ENCODE results near the gene PRKAG3.

PRKAG3 gene

GRCh38 chr2:218831378-218831990 is at the start of gene PRKAG3:
Gene PRKAG3 (minus strand): TSS chr2:218831803.
- no peak for DNase-seq

DNA sequence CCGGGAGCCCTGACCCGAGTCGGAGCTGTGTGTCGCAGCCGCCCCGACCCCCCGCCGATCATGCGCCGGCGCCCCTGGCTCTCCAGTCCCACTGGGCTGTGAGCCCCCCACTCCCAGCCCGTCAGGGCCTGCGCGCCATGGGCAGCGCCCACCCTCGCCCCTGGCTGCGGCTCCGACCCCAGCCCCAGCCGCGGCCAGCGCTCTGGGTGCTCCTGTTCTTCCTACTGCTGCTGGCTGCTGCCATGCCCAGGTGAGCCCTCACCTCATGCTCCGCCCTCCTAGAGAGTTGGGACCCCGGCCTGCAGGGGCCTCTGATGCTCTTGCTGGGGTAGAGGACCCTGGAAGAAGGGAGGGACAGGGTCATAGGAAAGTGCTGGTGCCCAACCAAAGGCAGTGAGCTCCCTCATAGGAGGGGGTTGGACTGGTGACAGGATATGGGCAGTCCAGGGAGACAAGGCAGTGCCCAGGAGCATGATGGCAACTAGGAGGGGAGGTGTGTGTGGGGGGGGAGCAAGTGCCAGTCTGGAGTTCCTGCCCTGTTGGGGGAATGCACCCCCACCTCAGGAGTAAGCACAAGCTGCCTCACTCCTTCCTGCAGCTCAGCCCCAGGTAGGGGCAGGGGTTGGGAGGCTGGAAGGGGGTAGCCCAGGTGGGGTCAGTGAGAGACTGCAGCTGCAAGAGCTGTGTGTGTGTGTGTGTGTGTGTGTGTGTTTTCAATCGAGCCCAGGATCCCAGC is 49.4 kb upstream of the PRKAG3 start:
- DNase-seq = no peak

DNA sequence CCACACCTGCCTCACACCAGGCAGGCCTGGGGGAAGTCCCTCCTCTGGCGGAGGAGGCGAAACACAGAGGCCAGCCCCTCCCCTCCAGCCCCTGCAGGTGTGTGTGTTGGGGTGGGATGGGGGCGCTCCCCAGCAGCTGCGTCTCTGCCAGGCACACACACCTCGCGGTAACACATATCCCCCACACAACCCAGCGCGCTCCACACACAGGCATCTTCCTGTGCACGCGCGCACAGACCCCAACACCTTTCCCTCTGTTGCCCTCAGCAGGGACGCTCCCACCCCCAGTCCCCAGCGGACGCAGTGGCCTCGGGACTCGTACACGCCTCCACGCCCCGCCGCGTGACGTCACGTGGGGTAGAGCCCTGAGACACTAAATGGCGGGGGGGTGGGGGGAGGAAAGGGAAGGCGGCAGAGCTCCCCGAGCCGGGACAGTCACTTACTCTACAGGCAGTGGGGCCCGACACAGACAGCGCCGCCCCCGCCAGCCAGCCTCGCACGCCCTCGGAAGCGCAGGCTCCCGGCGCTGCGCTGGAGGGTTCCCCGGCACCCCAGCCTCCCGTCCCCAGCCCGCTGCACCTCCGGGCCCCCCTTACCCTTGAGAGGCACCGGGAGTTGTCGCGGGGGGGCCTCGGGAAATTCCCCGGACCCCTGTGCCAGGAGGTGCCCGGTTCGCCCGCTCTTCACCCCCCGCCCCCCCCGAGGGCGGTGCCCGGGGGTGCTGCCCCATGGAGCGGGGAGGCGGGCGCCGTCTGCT is 48.7 kb upstream of the PRKAG3 start, which contains the start of gene WNT10A:
TSS of gene WNT10A (plus strand) at position 751 of the 757 bp plus-strand sequence. CDS start 144 bp downstream, outside the sequence.
- no peak for DNase-seq

- DNase-seq = no peak
Observed at GRCh38 chr2:218879776-218880101, 48.1 kb upstream of the PRKAG3 start.

DNA sequence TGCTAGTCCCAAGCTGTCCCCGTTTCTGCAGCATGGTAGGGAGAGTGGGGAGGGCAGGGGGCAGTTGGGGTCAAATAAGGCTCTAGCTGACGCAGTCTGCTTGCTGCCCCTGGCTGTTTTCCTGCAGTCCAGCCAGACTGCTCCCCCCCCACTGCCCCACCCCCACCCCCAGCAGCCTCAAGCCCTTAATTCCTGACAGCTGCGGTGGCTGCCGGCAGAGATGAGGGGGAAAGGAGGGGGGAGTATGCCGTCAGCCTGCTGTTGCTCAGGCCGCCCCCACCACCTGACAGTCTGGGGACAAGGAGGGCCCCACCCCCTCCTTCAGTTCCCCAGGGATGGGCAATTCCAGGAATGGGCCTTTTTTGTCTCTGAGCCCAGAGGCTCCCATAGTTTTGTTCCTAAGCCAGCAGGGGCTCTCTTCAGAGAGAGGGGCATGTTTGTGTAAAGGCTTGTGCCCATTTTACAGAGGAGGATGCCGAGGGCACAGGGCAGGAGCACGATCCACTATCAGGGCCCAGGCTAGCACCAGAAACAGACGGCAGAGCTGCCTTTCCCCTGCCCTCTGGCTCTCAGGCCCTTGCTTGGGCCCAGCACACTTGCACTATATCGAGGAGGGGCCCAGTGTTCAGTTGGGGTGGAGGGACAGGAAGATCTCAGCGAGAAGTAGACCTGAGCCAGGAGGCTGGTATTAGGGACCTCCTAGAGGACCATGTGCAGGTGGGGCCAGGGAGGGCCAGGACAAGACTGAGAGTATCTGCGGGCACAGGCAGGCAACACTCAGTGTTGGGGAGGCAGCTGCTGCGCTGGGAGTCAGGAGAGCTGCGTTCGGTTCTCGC is 47.5 kb upstream of the PRKAG3 start:
- DNase-seq = no peak

- no peak for DNase-seq
Observed at GRCh38 chr2:218878486-218878885, 46.9 kb upstream of the PRKAG3 start.

GRCh38 chr2:218877891-218878290 is 46.3 kb upstream of the PRKAG3 start:
- DNase-seq = no peak

- no peak for DNase-seq
Observed at GRCh38 chr2:218877331-218877730, 45.7 kb upstream of the PRKAG3 start.

GRCh38 chr2:218876562-218877219 is 45.1 kb upstream of the PRKAG3 start:
- DNase-seq = no peak

- no peak for DNase-seq
Observed at GRCh38 chr2:218875692-218876246, 44.2 kb upstream of the PRKAG3 start.

- no peak for DNase-seq
Observed at GRCh38 chr2:218873359-218874194, 42.0 kb upstream of the PRKAG3 start.

DNA sequence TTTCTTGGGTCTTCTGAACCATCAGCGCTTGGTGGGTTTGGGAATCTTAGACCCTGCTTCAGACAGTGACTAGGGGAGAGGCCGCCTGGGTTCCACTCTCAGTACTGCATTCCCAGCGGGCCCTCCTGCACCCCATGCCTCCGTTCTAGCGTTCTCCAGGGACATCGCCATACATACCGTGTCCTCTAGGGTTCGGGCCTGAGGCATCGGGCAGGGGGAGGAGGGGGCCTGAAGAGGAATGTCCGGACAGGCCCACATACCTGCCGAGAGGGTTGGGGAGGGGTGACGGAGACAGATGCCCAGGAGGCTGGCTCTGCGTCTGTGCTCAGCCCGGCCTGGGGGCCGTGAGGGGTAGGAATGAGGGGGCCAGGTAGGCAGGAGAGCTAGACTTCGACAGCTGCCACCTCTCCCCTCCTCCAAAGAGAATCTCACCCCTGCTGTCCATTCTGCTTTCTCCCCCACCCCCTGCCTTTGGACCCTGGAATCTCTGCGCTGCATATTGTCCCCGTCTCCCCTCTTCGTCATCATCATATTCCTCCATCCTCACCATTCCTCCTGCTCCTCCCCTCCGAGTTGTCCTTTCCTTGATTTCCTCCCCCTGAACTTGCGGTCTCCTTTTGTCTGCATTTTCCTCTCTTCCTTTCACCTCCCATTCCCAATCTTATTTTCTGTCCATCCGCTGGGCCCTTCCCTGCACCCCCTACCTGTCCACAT is 41.2 kb upstream of the PRKAG3 start:
- no peak for DNase-seq

DNA sequence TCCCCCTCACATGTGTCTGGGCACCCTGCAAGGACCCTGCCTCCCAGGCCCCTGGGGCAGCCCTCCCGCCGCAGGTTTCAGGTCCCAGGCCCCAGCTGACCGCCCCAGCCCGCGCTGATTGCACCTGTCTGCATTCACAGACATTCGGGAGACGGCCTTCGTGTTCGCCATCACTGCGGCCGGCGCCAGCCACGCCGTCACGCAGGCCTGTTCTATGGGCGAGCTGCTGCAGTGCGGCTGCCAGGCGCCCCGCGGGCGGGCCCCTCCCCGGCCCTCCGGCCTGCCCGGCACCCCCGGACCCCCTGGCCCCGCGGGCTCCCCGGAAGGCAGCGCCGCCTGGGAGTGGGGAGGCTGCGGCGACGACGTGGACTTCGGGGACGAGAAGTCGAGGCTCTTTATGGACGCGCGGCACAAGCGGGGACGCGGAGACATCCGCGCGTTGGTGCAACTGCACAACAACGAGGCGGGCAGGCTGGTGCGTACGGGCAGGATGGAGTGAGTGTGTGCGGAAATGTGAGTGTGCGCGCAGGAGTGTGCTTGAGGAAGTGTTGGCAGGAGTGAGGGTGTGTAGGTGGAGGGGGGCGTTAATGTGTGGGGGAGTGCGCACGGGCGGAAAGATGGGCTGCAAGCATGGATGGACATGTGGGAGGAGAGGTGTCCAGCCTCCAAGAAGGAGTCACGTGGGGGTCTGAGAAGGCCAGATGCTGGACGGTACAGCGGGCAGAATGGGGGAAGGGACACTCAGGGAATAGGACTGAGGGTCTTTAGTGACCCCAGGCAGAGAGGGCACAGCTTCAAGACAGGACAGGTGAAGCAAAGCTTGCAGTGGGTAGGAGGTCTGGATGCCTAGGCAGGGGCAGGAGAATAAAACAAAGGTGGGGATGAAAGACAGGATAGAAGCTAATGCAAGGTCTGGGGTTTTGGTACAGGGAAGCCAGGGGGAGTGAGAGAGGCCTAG is 40.0 kb upstream of the PRKAG3 start:
- DNase-seq = no peak

GRCh38 chr2:218870984-218871344 is 39.4 kb upstream of the PRKAG3 start:
- no peak for DNase-seq

- DNase-seq = no peak
Observed at GRCh38 chr2:218869064-218869463, 37.5 kb upstream of the PRKAG3 start.

DNA sequence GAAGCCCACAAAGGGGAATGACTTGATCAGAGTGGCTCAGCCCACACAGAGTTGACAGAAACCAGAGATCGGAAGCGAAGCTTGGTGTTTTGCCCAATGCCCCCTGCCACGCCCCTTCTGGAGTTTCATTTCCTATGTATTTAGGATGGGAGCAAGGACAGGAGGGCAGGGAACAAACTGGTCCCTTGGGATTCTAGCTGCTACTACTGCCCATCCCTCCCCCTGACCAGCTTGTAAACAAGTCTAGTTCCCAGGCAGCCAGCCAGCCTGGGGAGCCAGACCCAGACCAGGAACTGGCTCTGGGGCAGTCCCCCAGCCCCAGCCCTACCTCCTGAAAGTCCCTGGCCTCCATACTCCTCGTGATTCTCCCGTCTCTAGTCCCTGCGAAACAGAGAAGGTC is 36.3 kb upstream of the PRKAG3 start:
- DNase-seq = no peak

- DNase-seq = no peak
Observed at GRCh38 chr2:218865999-218866398, 34.4 kb upstream of the PRKAG3 start.

DNA sequence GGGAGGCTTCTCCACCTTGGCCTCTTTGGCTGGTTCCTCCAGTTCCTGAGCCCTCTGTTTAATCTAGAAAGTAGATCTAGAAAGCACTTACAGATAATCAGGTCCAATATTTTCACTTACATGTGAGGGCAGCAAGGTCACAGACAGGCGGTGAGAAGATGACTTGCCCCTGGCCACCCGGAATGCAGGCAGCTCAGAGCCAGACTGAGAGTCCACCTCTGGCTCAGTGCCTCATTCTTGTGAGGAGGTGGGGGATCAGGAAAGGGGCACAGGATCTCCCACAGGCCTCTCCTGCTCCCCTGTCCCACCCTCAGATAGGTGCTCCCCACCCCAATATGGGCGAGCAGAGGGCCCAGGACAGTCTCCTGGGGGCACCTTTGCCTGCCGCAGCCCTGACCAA is 33.8 kb upstream of the PRKAG3 start:
- no peak for DNase-seq

DNA sequence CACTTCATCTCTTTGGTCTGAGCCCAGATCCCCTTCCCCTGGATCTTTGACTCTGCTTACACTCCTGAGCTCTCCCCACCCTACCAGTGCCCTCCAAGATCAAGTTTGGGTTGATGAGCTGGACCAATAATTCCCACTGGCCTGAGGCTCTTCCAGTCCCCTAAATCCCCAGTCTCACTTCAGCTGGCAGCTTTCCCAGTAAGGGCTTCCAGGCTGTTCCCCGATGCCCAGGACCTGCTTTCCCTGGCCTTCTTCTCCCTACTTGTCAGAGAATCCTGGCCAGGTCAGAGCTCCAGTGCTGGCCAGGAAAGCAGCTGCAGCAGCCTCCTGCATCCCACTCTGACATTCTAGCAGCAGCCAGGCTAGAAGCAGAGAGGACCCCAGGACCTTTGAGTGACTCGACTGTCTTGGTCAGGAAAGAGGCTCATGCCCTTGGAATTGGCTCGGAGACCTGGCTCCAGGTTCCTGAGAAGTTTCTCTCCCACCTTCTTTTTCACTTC is 31.5 kb upstream of the PRKAG3 start:
- DNase-seq = no peak
